HG03520 (cell line): ENCODE data around the gene TMEM161A.
"Not testable (repeated sequence)": the region's sequence is repeated elsewhere in the genome, so short reads cannot be mapped to it uniquely, and the experiment has no call there.

ENCODE experiments used
- ATAC-seq: cut with Tn5 transposase; IDR thresholded peaks from one replicate; pipeline ENCODE4 v1.9.1; 2021; ENCODE audit warnings: mild to moderate bottlenecking, moderate library complexity; ENCODE audit not compliant: unreplicated experiment

Gene TMEM161A

DNA sequence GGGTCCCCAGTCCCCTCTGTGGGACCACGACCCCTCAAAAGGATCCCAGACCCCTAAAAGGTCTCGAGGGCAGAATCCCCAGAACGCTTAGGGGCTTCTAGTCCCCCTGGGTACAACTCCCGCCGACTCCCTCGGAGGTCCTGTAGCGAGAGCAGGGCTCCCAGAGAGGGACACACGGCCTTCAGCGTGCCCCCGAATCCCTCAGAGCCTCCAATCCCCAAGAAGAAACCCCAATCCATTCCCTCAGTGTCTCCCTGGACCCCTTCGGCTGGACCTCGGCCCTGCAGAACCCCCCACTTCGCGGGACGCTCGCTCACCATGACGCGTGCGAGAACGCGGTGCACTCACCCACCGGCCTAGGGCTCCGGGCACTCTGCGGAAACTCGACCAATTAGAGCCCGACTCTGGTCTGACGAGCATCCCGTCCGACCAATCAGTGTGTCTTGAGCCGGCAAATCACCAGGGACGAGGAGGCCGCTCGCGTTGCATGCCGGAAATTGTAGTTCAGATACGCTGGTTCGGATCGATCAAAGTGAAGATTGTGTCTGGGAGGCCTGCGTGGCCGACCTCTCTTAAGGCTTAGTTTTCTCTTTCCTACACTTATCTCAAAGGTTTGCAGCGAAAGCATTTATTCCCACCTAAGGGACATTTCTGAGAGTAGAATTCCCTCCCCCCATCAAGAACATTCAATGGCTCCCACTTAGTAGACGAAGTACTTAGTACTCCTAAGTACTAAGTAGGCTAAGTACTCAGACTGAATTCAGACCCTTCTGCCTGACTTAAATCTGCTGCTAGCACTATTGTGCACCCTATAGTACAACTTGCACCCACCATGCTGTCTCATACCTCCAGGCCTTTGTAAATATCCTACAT lies at the start of gene TMEM161A:
TMEM161A (minus strand) TSS at position 370 of the 873 bp plus-strand sequence; CDS start at position 320, 50 bp downstream.
- peak; percentile 91 for ATAC-seq

DNA sequence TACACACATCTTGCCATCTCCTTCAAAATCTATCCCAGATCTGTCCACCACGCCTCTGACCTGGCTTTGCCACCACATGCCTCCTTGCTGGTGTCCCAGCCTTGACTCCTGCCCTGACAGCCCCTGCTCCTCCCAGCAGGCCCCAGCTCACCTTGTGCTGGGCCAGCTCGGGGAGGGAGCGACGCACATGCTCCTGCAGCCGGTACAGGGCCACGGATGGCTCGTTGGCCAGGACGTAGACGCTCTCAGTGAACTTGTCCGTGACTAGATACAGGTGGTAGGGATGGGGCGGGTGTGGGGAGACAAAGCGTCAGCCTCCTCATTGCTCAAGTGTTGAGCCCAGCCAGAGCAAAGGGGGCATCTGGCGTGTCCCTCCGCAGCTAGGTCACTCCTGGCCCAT lies 48.5 kb upstream of the TMEM161A start:
- no peak for ATAC-seq

DNA sequence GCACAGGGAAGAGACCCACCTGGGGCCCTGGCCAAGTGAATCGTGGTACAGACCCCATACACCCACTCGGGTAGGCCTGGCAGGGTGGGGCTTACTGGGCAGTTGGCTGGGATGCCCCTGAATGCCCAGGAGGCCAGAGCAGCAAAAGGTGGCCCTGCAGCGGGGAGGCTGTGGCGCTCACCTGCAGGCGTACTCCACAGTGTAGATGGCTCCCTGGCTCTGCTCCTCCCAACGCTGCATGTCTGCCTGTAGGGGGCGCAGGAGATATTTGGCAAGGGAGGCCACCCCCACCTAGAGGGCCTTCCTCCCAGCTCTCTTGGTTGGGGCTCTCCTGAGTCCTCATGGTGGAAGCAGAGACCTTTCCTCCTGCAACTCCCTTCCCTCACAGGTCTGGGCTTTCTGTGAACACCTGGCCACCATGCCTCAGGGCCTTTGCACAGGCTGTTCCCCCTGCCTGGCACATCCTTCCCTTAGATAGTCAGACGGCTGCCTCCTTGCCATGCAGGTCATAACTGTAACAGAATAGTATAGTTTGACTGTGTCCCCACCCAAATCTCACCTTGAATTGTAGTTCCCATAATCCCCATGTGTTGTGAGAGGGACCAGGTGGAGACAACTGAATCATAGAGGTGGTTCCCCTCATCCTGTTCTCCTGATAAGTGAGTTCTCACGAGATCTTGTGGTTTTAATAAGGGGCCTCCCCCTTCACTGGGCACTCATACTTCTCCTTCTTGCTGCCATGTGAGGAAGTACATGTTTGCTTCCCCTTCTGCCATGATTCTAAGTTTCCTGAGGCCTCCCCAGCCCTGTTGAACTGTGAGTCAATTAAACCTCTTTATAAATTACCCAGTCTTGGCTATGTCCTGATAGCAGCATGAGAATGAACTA lies 47.8 kb upstream of the TMEM161A start:
- ATAC-seq, result no peak

DNA sequence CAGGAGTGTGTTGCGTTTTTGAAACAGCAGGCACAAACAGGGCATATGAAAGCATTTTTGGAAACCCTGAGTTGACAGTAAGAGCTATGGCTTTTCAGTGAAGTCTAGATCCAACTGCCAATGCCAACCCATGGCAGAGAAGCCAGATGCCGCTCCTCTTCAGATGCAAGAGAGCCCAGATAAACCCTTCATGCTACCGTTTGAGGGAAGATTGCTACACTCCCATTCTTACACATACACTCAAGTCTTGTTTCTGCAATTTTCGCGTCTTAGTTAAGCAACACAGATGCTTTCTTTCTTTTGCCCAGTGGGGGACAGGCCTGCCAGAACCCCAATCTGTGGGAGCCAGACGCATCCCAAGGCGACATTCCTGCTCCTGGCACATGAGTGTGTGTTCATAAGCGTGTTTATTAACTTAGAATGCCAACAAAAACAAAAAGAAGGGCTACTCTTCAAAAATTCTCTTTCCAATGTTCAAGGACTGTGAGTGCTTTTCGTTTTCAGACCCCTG lies 43.3 kb upstream of the TMEM161A start:
- ATAC-seq, result no peak

DNA sequence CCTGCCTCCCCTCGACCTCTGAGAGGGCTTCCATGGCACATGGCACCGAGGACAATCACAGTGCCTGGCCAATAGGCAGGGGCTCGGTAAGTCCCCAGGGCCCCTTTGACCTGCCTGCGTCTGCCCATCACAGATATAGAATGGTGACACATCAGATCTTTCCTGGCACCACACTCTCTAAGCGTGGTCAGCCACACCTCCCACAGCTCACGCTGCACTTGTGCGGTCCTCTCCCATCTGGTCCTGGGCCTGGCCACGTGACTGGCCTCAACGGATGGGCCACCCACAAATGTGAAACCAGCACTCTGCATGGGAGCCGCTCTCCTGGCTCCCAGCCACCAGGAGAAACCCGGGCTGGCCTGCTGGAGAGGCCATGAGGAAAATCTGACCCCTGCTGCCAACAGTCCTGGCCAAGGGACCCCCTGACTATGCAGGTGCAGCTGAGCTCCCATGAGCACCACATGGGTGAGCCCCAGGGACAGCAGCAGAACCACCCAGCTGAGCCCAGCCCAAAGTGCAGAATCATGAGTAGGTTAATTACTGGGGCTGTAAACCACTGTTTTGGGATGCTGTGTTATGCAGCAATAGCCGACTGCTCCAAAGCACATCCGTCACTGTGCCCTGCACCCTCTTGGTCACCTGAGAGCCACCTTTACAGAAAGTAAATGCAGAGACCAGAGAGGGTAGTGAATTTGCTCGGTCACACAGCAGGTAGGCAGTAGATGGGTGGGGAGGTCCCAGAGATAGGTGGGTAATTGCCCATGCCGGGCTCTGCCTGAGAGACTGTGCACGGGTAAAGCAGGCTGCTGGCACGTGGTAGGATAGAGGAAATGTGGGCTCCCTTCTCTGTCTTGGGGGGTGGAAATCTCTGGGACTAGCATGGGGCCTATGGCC lies 41.5 kb upstream of the TMEM161A start:
- no peak for ATAC-seq

DNA sequence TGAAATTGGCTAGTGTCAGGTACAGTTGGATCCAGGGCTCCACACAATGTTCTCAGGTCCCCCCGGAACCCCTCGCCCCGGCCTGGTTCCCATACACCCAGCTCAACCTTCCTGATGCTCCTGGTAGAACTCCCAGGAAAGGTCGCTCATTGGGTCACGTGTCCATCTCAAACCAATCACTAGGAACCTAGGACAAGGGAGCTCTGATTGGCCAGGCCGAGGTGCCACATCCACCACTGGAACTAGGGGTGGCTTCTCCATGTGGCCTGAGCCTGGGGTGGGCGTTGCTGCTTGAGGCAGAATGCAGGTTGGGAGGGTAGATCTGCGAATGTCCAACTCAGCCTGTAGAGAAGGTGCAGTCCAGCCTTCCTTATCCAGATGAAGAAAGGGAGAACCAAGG lies 38.7 kb upstream of the TMEM161A start:
- ATAC-seq, result no peak

DNA sequence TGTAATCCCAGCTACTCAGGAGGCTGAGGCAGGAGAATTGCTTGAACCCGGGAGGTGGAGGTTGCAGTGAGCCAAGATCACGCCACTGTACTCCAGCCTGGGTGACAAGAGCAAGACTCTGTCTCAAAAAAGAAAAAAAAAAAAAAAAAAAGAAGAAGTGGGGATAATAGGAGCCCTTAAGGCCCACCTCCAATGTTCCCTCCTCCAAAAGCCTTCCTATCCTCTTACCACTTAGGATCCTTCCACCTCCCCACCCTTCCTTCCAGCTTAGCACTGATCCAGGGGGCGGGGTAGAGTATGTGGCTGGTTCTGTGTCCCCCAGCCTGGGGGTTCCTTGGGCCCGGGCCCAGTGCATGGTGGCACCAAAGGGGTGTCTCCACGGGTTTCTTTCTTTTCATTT lies 35.0 kb upstream of the TMEM161A start:
- not testable (repeated sequence) for ATAC-seq

DNA sequence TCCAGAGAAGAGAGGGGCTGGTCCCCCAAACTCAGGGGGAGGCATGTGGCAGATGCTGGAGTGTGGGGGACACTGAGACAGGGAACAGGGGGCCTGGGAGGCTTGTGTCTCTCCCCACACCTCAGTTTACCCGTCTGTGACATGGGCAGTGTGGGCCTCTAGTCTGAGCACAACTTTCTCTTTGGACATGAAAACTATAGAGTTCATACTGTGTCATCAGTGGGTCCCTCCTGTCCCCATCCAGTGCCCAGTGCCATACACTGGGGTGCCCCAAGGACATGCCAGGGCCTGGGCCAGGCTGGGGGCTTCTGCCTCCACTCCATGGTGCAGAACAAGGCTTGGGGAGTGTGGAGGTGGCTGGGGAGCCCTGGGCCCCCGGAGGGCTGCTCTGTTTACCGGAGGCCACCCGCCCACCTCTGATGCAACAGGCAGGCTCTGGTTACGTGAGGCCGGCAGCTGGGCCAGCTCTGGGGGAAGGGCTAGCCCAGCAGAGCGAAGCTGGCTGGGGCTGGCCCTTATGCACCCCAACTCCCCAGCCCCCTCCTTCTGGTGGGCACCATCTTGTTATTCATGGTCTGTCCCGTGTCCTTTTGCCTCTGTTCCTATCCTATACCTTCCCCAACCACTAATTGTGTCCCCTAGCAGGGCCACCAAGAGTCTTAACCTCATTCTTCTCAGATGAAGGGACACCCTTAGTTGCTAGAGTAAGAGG lies 33.7 kb upstream of the TMEM161A start:
- no peak for ATAC-seq

DNA sequence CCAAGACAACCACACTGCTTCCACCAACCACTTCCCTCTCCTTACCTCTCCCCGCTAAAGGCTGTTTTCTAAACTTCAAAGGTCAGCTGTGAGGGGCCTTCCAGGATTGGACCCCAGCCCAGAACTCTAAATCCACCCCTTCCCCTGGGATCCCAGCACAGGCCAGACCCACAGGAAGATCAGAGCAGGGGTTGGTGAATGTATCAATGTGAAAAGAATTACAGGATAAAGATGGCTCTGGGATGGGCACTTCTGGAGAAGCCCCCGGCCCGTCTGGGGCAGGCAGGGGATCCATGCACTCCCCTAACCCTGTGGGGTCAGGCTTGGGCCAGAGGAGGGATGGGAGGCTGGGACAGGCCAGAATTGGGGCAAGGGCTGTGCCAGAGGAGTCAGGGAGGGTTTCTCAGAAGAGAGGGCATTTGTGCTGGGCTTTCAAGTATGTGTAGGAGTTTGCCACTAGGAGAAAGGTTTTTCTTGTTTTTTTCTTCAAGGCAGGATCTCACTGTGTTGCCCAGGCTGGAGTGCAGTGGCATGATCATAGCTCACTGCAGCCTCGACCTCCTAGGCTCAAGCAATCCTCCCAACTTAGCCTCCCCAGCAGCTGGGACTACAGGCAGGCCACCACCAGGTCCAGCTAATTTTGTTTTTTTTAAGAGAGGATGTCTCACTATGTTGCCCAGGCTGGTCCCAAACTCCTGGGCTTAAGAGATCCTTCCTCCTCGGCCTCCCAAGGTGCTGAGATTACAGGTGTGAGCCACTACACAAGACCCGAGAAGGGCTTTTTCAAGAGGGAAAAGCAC lies 32.8 kb upstream of the TMEM161A start:
- ATAC-seq, result no peak

DNA sequence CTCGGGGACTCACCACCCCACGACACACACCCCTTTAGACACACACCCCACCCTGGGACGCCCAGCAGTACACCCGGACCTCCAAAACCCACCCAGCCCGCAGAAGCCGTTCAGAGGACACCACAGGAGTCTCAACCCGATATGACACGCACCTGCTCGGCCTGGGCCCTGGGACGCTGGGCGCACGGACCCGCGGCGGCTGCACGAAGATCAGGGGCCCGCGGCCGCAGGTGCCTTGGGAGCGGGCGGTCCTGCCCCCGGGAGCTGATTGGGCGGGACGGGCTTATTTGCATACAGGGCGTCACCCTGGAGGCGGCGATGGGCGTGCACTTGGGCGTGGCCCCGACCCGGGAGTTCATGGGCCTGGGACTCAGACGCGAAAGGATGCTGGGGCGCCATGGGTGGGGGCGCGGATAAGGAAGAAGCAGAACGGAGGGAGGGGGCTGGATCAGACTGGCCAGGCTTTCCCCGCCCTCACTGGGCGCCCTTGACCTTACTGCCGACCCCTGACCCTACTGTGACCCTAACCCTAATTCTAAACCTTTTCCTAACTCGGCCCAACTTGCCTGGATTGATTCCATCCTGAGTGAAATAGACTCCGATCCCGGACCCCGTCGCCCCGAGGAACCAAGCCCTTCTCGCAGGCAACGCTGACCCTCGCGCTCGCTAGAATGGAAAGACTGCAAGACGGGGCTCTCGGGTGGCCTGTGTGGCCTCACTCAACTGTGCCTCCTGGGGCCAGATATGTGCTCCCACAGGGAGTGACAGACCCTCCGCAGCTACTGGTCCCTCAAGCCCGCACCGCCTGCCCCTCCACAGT lies 32.0 kb upstream of the TMEM161A start, which contains the start of gene MEF2B:
MEF2B (minus strand) TSS at position 211 of the 820 bp plus-strand sequence. CDS start 19,528 bp downstream, outside the sequence.
- ATAC-seq, result peak; percentile 86

DNA sequence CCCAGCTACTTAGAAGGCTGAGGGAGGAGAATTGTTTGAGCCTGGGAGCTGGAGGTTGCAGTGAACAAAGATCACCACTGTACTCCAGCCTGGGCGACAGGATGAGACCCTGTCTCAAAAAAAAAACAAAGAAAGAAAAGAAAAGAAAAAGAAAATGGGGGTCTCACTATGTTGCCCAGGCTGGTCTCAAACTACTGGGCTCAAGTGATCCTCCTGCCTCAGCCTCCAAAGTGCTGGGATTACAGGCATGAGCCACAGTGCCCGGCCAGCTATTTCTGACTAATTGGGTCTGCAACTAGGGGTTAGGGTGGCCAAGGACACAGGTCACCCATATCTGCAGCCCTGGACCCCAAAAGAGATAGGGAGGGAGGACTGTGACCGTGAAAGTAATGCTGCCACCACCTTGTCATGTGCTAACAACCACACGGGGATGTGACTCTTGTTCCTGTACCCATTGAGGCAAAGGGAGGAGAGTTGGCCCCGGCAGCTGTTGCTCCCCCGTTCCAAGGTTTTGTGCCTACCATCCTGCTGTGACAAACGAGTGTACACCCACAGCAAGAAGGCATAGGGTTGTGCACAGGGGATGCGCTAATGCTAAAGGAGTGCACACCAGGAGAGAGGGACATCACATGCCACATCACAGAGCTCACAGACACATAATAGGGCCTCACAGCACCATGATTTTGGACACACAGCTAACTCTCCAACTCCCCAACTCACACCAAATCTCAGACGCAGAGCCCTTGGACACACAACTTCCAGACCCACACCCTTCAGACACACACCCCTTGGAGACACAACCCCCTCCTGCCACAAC lies 31.2 kb upstream of the TMEM161A start:
- no peak for ATAC-seq

DNA sequence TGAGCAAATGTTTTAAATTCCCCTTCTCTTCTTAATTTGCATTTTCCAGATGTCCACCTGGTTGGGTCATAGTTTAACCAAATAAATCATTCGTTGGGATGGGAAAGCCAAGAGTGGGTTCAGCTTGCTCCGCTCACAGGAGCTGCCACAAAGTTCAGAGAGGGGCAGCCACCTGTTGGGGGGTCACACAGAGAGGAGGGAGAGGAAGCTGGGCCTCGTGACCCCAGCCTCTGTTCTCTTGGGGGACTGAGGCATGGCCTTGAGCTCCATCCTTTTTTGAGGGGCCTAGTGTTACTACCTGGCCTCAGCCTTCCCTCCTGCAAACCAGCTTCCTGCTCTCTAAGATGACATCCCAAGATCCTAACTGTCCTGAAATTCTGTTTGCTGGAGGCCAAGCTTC lies 29.3 kb upstream of the TMEM161A start:
- no peak for ATAC-seq

DNA sequence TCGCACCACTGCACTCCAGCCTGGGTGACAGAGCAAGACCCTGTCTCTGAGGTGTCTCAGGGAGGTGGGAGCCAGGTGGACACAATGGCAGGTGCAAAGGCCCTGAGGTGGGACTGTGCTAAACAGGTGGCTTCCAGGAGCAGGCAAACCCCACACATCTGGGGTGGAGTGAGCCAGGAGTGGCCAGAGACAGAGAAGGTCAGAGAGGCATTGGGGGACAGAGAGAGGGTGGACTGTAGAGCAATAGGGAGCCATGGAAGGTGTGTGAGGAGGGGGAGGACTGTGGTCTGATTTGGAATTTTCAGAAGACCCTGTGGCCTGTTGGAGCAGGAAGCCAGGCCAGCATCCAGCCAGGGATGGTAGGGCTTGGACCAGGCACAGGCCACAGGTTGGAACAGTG lies 27.1 kb upstream of the TMEM161A start:
- no peak for ATAC-seq

DNA sequence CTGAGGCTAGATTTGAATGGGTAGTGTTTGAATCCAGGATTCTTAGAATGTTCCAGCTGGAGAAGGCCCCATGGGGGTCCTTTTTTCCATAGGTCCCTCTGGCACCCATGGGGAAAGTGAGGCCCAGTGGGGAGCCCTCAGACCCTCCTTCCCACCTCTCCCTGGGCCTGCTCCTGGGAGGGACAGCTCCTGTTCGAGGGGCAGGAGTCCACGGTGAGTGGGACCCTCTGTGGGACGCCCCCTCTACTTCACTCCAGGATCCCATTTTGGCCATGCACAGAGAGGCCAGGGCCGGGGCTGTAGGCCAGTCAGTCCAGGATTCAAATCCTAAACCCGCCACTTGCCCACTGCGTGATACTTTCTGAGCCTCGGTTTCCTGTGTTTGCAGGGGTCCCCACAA lies 24.2 kb upstream of the TMEM161A start:
- no peak for ATAC-seq

DNA sequence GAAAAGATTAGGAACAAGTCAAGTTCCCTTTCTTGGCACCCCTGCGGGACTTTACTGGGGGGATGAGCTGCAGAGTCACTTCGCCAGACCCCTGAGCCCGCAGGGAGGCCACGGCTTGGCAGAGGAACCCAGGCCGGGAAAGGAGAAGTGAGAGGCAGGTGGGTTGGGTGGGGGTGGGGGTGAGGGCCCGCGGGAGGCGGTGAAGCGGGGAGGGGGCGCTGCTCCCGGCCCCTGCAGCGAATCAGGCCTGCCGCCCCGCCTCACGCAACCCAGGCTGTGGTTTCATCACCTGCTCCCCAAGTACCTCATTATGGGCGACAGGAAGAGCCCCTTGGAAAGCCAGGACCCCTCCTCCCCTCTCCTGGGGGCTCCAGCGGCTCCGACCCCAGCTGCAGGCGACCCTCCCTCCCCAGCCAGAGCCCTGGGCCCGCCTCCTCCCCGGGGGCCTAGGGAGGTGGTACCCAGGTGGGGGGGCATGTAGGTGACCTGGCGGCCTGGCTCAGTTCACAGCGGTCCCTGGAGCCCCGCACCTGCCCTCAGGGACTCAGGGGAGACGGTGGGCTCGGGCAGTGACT lies 22.3 kb upstream of the TMEM161A start:
- ATAC-seq, result no peak

DNA sequence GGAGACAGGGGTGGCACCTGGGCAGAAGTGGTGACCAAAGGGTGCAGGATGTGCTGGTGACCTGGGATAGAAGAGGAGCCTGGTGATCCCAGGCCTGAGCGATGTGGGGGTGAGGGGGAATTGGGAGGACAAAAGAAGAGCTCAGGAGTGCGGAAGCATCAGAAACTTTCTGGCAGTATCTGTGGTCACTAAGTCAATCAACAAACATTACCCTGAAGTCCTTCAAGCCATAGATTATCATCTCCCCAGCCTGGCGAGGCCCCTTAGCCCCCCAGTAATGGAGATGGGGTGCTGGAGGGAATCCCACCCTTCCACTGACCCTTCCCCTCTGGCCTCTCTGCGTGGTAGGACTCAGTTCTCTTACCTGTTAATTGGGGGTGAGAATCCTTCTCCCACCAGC lies 21.3 kb upstream of the TMEM161A start:
- no peak for ATAC-seq

DNA sequence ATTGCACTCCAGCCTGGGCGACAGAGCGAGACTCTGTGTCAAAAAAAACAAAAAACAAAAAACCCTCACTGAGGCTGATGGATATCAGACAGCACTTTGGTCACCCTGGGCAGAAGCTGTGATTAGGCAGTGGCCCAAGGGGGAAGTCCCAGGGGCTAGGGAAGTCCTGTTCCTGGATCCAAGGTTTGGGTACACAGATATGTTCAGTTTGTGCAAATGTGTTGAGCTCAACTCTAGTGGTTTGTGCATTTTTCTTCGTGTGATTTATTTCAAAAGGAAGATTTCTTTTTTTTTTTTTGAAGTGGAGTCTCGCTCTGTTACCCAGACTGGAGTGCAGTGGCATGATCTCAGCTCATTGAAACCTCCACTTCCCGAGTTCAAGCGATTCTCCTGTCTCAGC lies 19.5 kb upstream of the TMEM161A start:
- ATAC-seq, result no peak
